Esophagus squamous epithelium (tissue), 4 donors: ENCODE data around the gene AKAP11.

Experiments used
- CTCF ChIP-seq, 6 experiments: fragments of 450-650 bp in 4 of 6; fragments of 200-600 bp in 2 of 6; sonication (generic) in 2 of 6; IDR thresholded peaks; one replicate each; pipeline ENCODE4 v1.5.1; 2016 to 2019; ENCODE audit warnings: antibody characterized with exemption in 6 of 6, mild to moderate bottlenecking in 4 of 6, moderate library complexity in 4 of 6
- POLR2A ChIP-seq, 4 donors: fragments of 450-650 bp; IDR thresholded peaks; one replicate each; pipeline ENCODE4 v1.6.1; 2017; ENCODE audit warnings: antibody characterized with exemption in 4 of 4, mild to moderate bottlenecking in 4 of 4, moderate library complexity in 3 of 4

- TF ChIP-seq CTCF (IDR thresholded peaks at IDR 0.05) (no peak), POLR2A (IDR thresholded peaks at IDR 0.05) (no peak)
These were observed 62.4 kb downstream of the AKAP11 start for GRCh38 chr13:42334329-42334706.
